ENCODE data around the gene OR10G2.
"Not testable (repeated sequence)": the region's sequence is repeated elsewhere in the genome, so short reads cannot be mapped to it uniquely, and the experiment has no call there.

OR10G2 gene, protein sequence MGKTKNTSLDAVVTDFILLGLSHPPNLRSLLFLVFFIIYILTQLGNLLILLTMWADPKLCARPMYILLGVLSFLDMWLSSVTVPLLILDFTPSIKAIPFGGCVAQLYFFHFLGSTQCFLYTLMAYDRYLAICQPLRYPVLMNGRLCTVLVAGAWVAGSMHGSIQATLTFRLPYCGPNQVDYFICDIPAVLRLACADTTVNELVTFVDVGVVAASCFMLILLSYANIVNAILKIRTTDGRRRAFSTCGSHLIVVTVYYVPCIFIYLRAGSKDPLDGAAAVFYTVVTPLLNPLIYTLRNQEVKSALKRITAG

DNA sequence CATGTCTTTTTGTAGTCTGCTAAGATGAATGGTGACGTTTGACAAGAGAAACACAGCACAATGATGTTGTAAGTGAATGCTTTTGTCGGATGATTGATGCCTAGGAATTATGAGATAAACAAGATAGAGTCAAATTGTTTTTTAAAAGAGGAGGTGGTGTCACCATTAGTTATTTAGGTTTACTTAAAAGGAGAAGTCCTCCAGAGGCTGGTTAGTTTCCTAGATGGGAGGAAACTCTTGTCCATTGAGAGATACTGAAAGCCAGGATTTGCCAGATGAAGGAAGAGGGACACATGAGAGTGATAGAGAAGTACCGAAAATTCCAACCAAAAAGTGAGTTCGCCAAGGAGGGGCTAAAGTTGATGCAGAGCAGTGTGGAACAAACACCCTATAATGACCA is at the start of gene OR10G2:
TSS of gene OR10G2 (minus strand) at position 101 of the 400 bp plus-strand sequence. CDS start at position 3, 98 bp downstream.
- DNase-seq, result no peak

DNA sequence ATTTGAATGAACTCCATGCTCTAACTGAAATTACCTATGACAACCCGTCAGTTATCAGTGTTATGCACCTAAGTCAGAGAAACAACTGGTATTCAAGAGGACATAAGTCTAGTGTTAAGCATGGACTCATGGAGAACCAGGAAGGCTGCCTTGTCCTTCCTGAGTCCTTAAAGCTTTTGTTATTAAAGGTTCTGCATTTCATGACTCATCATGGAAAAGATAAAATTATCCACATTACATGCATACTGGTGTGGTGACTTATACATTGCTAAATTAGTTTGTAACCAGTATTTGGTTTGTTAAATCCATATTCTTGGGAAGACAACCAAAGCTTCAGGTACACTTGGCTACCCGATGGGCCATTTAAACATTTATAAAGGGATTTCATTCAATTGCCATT is 45.3 kb upstream of the OR10G2 start:
- DNase-seq, result no peak

DNA sequence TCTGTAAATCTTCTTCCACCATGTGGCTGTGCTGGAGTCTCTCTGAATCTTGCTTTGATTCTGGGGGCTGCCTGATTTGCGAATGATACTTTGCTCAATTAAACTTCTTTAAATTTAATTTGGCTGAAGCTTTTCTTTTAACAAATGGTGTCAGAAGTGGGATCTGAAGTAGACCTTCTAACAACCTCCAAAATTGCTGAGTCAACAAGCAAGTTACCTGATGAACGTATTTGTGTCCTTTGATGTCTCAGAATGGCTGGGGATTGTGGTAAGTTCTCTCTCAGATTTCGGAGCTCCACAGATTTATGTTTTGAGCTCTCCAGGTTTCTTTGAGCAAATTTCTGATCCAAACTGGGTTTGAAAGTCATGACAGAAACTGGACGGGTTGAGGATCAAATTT is 40.8 kb upstream of the OR10G2 start:
- no peak for DNase-seq

DNA sequence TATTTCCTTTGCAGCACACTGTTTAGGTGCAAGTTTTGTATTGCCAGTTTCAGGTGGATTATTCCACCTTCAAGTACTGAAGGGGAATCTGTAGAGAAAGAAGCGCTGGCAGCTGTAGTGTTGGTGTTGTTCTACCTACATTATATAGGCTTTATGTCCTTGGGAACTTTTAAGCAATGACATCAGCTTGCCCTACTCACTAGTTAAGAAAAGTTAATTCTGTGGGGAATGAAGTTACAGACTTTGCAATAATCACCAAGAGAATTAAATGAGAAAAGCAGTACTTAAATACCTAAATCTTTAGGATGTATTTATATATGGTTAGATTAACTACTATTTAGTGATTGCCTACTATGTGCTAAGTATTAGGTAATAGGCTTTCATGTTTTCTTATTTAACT is 39.0 kb upstream of the OR10G2 start, which contains the start of gene OR4E1:
TSS of gene OR4E1 (minus strand) at position 101 of the 400 bp plus-strand sequence. CDS start 2,883 bp downstream, outside the sequence.
- no peak for DNase-seq

DNA sequence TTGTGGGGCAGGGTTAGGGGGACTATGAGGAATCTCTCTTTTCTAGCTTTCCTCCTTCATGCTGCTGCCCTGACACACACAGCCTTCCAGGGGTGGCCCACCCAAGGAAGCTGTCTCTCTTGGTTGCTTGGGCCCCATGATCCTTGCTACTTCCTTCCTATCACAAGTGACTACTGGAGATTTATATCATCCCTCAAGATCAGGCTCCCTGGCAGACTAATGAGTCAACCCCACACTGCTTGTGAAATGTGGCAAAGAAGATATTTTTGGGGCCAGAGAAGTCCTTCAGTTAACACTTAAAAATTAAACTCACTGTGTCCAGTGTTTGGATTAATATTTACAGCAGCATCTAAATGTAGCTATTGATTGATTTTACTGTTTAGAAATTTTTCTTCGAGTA is 37.4 kb upstream of the OR10G2 start:
- no peak for DNase-seq

DNA sequence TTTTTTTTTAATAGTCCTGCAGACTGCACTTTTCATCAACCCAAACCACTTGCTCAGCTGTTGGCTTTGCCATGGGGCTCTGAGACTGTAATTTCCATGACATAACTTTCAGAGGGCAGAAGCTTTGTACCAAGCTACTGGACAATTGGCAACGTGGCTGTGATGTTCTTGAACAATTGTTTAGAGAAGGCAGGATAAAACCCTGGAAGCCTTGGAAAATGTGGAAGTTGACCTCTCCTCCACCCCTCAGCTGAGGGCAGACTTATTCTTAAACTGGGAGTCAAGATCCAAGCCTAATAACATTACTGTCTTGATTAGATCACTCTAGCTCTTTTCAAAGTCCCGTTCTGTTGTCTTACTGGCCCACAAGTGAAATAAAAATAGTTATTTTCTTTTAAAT is 36.6 kb upstream of the OR10G2 start:
- no peak for DNase-seq

DNA sequence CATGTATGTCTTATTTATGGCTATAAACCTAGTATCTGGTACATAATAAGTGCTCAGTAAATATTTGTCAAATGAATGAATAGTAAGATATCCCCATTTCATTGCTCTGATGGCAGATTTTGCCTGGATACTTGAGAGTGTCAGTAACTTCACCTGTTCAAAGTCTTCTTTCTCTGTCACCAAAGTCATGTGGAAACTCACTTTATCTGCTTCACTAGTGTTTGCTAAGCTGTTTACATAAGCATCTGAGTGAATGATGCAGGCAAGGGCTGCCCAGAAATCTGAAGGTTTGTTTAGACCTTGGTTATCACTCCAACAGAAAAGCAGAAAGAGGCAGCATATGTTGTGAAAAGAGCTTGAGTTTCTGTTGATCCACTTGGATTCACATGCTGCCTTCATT is 34.5 kb upstream of the OR10G2 start:
- DNase-seq, result no peak

DNA sequence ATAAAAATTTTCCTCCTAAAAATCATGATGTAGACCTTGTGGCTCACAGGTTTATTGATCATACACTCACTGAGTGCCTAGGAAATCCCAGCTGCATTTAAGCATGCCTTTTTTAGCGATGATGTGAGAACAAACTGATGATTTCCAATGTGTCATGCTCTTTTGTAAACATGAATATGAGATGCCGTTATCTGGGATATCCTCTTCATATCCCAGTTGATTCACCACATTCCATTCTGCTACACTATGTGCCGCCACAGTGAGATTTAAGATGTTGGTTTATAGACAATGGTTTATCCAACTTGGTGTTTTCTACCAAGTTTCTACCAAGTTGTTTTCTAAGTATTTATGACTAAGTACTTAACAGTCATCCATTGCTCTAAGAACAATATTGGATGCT is 33.6 kb upstream of the OR10G2 start:
- DNase-seq, result no peak

DNA sequence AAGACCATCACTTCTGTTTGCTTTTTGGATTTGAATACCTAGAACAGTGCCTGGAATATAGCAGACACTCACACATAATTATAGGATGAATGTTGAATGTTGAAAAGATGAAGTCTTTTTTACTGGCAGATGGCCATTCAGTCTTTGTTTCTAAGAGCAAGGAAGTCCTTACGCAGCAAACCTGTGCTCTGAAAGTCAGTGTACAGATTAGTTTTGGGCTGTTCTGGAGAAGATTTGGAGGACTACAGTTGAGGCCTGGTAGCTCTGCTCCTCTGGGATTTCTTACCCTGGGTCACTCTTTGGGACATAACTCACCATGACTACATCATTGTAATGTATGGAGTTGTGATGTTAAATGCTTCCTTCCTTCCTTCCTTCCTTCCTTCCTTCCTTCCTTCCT is 22.2 kb upstream of the OR10G2 start:
- DNase-seq, result no peak

DNA sequence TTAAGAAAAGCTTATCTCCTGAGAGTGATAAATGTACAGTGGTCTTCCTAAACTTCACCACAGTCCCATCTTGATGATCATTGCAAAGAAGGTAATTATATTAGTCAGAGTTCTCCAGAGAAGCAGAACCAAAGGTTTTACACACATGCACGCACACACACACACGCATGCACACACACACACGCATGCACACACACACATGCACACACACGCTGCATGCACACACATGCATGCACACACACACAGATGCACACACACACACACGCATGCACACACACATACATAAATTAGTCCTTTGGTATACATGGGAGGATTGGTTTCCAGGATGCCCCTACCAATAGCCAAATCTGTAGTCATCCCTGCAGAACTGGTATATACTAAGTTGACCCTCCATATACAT is 19.5 kb upstream of the OR10G2 start:
- no peak for DNase-seq

DNA sequence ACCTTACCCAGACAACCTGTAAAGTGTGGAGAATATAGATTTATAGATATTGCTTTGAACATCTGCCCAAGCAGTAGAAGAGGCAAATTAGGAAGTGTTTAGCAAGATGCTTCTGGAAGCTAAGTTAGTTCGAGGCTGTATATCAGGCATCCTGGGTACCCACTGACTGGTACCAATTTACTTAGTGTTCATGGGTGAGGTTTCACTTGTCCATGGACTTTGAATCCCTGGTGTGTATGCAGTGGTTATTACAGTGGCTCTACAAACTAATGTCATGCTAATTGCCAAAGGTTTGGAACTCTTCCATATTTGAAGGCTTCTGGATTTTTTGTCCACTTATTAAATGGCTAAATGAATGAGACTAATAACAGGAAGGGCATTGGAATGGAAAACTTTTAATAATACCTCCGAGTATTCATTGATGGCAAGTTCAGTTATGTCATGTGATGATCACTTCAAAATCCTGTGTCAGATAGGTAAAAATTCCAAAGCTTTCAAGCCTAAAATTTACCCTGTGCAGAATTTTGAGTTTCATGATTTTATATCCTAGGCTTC is 18.7 kb upstream of the OR10G2 start, which contains the start of gene OR4E2:
TSS of gene OR4E2 (plus strand) at position 505 of the 555 bp plus-strand sequence. CDS start 11,248 bp downstream, outside the sequence.
- DNase-seq, result no peak

DNA sequence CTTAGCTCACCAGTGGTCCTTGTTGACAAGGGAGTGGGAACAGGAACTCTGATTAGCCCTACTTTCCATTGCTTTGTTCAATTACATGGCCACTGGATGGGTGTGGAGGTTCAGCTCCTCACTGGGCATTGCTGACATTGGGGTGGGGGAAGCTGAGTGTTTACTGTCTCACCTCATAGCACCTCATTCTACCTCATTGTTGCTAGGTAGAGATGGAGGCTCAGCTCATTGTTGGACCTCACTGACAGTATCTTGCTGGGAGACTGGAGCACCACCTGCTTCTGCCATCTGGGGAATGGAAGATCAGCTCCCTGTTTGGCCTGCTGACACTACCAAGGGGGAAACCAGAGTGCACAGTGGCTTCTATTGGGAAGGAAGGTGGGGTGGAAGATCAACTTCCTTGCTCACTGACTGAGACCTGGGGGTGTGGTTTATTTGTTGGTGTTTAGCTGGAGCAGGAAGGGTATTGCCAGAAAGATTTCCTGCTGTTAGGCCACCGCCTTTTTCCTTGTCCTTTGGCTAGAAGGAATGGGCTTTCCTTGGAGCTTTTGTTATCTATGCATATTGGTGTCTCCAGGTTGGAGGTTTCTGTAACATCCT is 17.6 kb upstream of the OR10G2 start:
- no peak for DNase-seq

DNA sequence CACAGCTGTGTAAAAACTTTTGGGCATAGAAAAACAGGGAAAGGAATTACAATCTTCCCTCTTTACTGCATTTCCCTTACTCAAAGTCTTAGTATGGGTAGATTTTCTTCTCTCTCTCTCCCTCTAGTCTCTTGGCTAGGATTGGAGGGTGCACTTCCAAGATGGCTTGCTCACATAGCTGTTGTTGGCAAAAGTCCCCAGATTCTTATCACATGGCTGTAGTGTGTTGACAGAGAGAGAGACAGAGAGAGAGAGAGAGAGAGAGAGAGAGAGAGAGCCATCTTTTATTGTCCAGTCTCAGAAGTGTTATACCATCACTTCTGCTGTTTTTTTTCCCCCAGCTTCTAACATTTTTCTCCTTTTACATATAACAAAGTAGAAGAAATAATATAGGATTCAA is 12.6 kb upstream of the OR10G2 start:
- no peak for DNase-seq

DNA sequence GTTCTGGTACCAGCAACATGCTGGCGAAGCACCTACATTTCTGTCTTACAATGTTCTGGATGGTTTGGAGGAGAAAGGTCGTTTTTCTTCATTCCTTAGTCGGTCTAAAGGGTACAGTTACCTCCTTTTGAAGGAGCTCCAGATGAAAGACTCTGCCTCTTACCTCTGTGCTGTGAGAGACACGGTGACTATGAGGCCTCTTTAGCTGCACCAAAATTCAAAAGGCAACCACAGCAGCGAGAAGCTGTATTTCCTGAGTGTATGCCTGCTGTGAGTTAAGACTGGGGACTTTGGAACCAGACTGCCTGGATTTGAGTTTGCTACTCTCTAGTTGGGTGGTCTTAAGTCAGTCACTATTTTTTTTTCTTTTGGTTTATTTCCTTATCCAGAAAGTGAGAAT is 8.7 kb upstream of the OR10G2 start:
- no peak for DNase-seq

DNA sequence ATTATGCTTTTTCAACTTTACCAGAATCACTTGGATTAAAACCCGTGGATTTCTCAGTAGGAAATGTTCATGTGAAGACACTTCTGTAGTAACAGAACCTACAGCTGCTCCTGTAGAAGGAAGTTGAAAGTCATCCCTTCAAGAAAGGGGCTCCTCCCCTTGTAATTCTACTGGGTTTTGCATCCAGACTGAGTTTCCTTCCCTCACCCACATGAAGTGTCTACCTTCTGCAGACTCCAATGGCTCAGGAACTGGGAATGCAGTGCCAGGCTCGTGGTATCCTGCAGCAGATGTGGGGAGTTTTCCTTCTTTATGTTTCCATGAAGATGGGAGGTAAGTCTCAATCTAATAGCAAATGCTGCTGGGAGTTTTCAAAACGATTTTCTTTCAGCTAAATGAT is 7.9 kb upstream of the OR10G2 start:
- DNase-seq, result no peak

DNA sequence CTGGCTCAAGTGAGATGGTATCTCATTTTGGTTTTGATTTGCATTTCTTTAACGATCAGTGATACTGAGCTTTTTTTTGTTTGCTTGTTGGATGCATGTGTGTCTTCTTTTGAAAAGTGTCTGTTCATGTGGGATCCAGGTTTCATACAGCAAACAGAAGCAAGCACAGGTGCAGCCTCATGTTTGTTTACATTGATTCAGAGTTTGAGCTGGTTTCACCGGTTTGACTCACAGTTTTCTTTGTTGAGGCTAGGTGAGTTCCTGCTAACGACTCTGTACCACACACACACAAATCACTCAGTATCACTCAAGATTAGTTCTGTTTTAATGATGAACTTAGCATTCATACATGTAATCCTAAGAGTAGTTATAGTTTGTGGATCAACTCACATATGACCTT is 3.7 kb downstream of the OR10G2 start:
- no peak for DNase-seq

DNA sequence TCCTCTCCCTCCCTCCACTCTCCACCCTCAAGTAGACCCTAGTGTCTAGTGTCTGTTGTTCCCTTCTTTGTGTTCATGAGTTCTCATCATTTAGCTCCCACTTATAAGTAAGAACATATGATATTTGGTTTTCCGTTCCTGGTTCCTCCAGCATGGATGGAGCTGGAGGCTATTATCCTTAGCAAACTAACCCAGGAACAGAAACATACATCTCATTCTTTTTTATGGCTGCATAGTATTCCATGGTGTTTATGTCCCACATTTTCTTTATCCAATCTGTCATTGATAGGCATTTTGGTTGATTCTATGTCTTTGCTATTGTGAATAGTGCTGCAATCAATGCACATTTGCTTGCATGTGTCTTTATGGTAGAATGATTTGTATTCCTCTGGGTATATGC is 4.2 kb downstream of the OR10G2 start:
- DNase-seq, result not testable (repeated sequence)

DNA sequence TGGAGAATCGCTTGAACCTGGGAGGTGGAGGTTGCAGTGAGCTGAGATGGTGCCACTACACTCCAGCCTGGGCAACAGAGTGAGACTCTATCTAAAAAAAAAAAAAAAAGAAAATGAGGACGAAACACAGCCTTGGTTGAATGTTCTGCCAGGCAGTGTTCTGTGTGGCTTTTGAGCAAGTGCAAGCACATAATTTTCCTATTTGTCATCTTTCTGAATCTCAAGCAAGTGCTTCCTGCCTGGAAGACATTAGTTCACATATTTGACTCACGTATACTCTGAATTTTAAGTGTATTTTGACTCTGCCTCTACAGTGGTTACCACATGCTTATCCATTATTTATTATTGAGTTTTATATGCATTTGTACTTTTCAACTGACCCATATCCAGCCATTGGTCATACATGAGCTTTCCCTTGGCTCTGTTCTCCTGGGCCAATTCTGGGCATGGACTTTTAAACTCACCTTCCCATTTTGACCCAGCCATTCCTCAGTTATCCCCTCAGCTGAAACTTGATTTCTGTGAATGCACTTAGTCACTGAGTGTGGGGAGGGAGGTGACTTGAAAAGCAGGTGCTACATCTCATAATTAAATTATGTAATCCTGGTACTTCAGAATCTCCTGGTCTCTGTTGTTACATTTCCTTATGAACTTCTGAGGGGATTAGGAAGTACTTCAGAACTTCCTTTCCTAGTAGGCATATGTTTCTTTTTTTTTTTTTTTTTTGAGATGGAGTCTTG is 8.1 kb downstream of the OR10G2 start:
- DNase-seq, result no peak

DNA sequence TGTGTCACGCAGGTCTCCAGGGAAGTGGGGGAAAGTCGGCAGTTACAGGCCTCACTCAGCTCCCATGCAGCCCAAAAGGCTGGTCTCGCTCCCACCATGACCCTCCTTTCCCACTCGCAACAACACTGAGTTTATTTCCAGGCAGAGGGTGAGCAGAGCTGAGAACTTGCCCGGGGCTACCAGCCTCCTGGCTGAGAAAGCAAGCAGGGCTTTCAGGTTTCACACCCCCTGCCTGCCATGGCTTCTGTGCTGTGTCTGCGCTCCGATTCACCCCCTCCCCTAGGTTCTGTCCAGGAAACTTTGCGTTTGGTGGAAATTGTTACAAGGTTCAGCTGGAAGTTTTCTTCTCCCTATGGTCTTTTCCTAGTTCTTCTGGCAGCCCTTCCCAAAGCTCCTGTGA is 17.1 kb downstream of the OR10G2 start:
- DNase-seq, result no peak

DNA sequence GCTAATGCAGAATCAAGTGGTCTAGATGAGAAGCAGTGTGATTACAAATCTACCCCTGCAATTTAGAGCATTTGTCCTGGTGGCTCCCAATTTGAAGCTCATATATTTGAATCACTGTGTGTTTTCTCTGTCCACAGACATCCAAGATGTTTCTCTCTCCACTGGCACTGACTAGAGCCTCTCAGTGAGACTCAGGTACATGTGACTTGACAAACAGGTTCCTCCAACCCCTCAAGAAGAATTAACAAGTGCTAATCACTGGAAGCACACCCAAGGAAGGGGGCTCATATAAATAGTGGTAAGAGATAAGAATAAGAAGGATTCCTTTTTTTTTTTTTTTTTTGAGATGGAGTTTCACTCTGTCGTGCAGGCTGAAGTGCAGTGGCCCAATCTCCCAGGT is 20.5 kb downstream of the OR10G2 start:
- DNase-seq, result no peak

DNA sequence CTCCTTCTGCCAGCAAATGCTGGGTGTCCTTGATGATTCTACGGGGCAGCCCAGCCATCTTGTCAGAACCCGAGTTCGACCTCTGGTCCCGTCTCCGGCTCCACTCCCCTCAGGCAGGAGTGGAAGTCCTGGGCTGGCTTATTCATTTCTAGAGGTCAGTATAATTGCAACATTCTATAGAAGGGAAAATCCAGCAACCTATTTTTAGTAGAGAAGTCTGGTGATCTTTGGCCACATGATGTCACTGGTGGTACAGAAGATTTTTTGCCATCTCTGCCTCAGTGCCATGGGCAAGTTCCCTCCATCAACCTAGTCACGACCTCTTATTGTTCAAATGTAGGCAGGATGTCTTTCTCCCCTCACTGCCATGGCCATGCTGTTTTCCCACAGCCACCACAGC is 22.4 kb downstream of the OR10G2 start:
- no peak for DNase-seq

DNA sequence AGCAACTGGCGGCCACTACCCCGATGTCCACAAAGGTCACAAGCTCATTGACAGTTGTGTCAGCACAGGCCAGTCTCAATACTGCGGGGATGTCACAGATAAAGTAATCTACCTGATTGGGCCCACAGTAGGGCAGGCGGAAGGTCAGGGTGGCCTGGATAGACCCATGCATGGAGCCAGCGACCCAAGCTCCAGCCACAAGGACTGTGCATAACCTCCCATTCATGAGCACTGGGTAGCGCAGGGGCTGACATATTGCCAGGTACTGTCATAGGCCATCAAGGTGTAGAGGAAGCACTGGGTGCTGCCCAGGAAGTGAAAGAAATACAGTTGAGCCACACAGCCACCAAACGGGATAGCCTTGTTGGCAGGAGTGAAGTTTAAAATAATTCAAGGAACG is 32.6 kb downstream of the OR10G2 start:
- DNase-seq, result not testable (repeated sequence)

DNA sequence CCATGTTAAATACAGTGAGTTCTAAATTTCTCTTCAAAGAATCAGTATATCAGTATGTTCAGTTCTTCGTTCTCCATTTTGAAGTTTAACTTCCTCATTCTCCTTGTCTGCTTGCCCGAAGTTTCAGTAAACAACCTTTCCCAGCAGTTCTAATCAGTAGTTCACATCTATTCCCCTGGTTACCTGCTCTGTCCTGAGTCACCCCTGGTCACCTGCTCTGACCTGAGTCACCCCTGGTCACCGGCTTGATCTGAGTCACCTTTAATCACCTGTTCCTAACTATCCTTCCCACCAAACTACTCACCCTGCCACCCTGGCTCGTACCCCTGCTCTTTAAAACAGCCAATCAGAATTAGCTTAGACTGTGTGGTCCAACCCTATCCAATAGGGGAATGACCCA is 45.4 kb downstream of the OR10G2 start:
- no peak for DNase-seq
